ENCODE measurements around the gene DCTN1. TPM values are rescaled to one million over a fixed set of nuclear protein-coding genes. Genes with fewer than 3 reads are reported as not detected.

DCTN1 gene
- total RNA-seq, 2 donors from 2014 or later, result 68.9 to 71.4 TPM

GRCh38 chr2:74325815-74326214, 54.3 kb downstream of the DCTN1 start:
- Mint-ChIP-seq H3K4me1 (ENCODE audit: low read depth) (no peaks in the 10 kb centered on the region), H3K9me3 (no peaks in the 10 kb centered on the region), H3K27me3 (ENCODE audit: low read depth) (no peaks in the 10 kb centered on the region), H3K27ac (no peak overlapping the region), H3K4me3 (no peak overlapping the region), H3K36me3 (ENCODE audit: insufficient read depth in 2 of 2) (no peaks in the 10 kb centered on the region)
- DNase-seq, result no peak
- no peak for ATAC-seq (replicated peaks in 1 of 2)

- H3K4me3 Mint-ChIP-seq, result no peak overlapping the region
- no peaks in the 10 kb centered on the region for H3K4me1 Mint-ChIP-seq (ENCODE audit: low read depth)
- DNase-seq, result no peak
- H3K27me3 Mint-ChIP-seq (ENCODE audit: low read depth), result no peaks in the 10 kb centered on the region
- H3K27ac Mint-ChIP-seq, result no peak overlapping the region
- H3K9me3 Mint-ChIP-seq, result no peaks in the 10 kb centered on the region
- H3K36me3 Mint-ChIP-seq (ENCODE audit: insufficient read depth in 2 of 2), result no peaks in the 10 kb centered on the region
- no peak for ATAC-seq (replicated peaks in 1 of 2)
Observed at GRCh38 chr2:74321737-74322136, 58.4 kb downstream of the DCTN1 start.

GRCh38 chr2:74317701-74318100, 62.4 kb downstream of the DCTN1 start:
- H3K4me3 Mint-ChIP-seq, result no peak overlapping the region
- no peak overlapping the region for H3K27ac Mint-ChIP-seq
- no peaks in the 10 kb centered on the region for H3K36me3 Mint-ChIP-seq (ENCODE audit: insufficient read depth in 2 of 2)
- DNase-seq (no peak), ATAC-seq (replicated peaks in 1 of 2) (no peak)
- H3K9me3 Mint-ChIP-seq, result no peaks in the 10 kb centered on the region
- H3K27me3 Mint-ChIP-seq (ENCODE audit: low read depth), result no peaks in the 10 kb centered on the region
- H3K4me1 Mint-ChIP-seq (ENCODE audit: low read depth), result no peaks in the 10 kb centered on the region

- no peak overlapping the region for H3K27ac Mint-ChIP-seq
- H3K36me3 Mint-ChIP-seq (ENCODE audit: insufficient read depth in 2 of 2), result no peaks in the 10 kb centered on the region
- no peaks in the 10 kb centered on the region for H3K27me3 Mint-ChIP-seq (ENCODE audit: low read depth)
- no peaks in the 10 kb centered on the region for H3K9me3 Mint-ChIP-seq
- no peak overlapping the region for H3K4me3 Mint-ChIP-seq
- H3K4me1 Mint-ChIP-seq (ENCODE audit: low read depth), result no peaks in the 10 kb centered on the region
- DNase-seq, result no peak
- no peak for ATAC-seq (replicated peaks in 1 of 2)
Observed at GRCh38 chr2:74316627-74317295, 63.4 kb downstream of the DCTN1 start.

- H3K27me3 Mint-ChIP-seq (ENCODE audit: low read depth), result no peaks in the 10 kb centered on the region
- no peak overlapping the region for H3K4me3 Mint-ChIP-seq
- no peaks in the 10 kb centered on the region for H3K9me3 Mint-ChIP-seq
- no peak overlapping the region for H3K27ac Mint-ChIP-seq
- no peaks in the 10 kb centered on the region for H3K4me1 Mint-ChIP-seq (ENCODE audit: low read depth)
- no peaks in the 10 kb centered on the region for H3K36me3 Mint-ChIP-seq (ENCODE audit: insufficient read depth in 2 of 2)
- DNase-seq (no peak), ATAC-seq (replicated peaks in 1 of 2) (no peak)
Observed at GRCh38 chr2:74314107-74314506, 66.0 kb downstream of the DCTN1 start.

GRCh38 chr2:74313497-74313896, 66.6 kb downstream of the DCTN1 start:
- H3K27ac Mint-ChIP-seq, result no peak overlapping the region
- DNase-seq, result no peak
- H3K36me3 Mint-ChIP-seq (ENCODE audit: insufficient read depth in 2 of 2), result no peaks in the 10 kb centered on the region
- no peaks in the 10 kb centered on the region for H3K27me3 Mint-ChIP-seq (ENCODE audit: low read depth)
- H3K9me3 Mint-ChIP-seq, result no peaks in the 10 kb centered on the region
- no peaks in the 10 kb centered on the region for H3K4me1 Mint-ChIP-seq (ENCODE audit: low read depth)
- no peak overlapping the region for H3K4me3 Mint-ChIP-seq
- no peak for ATAC-seq (replicated peaks in 1 of 2)

- Mint-ChIP-seq H3K9me3 (no peaks in the 10 kb centered on the region), H3K27ac (no peak overlapping the region), H3K27me3 (ENCODE audit: low read depth) (no peaks in the 10 kb centered on the region), H3K4me3 (no peak overlapping the region), H3K4me1 (ENCODE audit: low read depth) (no peaks in the 10 kb centered on the region), H3K36me3 (ENCODE audit: insufficient read depth in 2 of 2) (no peaks in the 10 kb centered on the region)
- ATAC-seq (replicated peaks in 1 of 2) (no peak), DNase-seq (no peak)
Observed at GRCh38 chr2:74312913-74313312, 67.2 kb downstream of the DCTN1 start.

Other genes with a start within 250 kb of the DCTN1 start
- gene BOLA3, start 232.4 kb downstream of the DCTN1 start, total RNA-seq, result 10 to 100 TPM; 41.1 to 42.5 TPM
- gene MOB1A, start 201.4 kb downstream of the DCTN1 start, total RNA-seq, result 100 to 1,000 TPM; 121 to 135 TPM
- gene MTHFD2, start 181.7 kb downstream of the DCTN1 start, total RNA-seq, result 100 to 1,000 TPM; 518 to 624 TPM
- 1 to 10 TPM; 4.4 to 6.5 TPM for gene SLC4A5, start 36.9 kb downstream of the DCTN1 start, total RNA-seq
- gene C2orf81, start 41.3 kb upstream of the DCTN1 start, total RNA-seq, result 1 to 10 TPM; 3.7 to 4.9 TPM
- gene WDR54, start 41.4 kb upstream of the DCTN1 start, total RNA-seq, result 10 to 100 TPM; 67.6 to 67.9 TPM
- gene RTKN, start 61.6 kb upstream of the DCTN1 start, total RNA-seq, result 1 to 10 TPM; 3.1 to 4.8 TPM
- gene INO80B, start 74.8 kb upstream of the DCTN1 start, total RNA-seq, result 10 to 100 TPM; 39.2 to 44.1 TPM
- 10 to 100 TPM; 65.0 to 87.7 TPM for gene WBP1, start 78.1 kb upstream of the DCTN1 start, total RNA-seq
- 10 to 100 TPM; 64.7 to 65.1 TPM for gene MOGS, start 85.1 kb upstream of the DCTN1 start, total RNA-seq
- gene MRPL53, start 92.4 kb upstream of the DCTN1 start, total RNA-seq, result 10 to 100 TPM; 65.7 to 80.7 TPM
- 1 to 10 TPM; 9.0 to 9.5 TPM for gene CCDC142, start 102.7 kb upstream of the DCTN1 start, total RNA-seq
- gene TTC31, start 102.8 kb upstream of the DCTN1 start, total RNA-seq, result 10 to 100 TPM; 41.8 to 43.9 TPM
- gene LBX2, start 119.3 kb upstream of the DCTN1 start, total RNA-seq, result 1 to 10 TPM; 1.2 TPM
- gene PCGF1, start 127.4 kb upstream of the DCTN1 start, total RNA-seq, result 10 to 100 TPM; 46.9 to 63.1 TPM
- gene TLX2, start 134.1 kb upstream of the DCTN1 start, total RNA-seq, result 1 to 10 TPM; 1.4 to 2.4 TPM
- 1 to 10 TPM; 1.5 to 1.9 TPM for gene DQX1, start 145.9 kb upstream of the DCTN1 start, total RNA-seq
- gene AUP1, start 149.4 kb upstream of the DCTN1 start, total RNA-seq, result 100 to 1,000 TPM; 128 to 136 TPM
- gene HTRA2, start 149.6 kb upstream of the DCTN1 start, total RNA-seq, result 10 to 100 TPM; 74.3 to 84.9 TPM
- 1 to 10 TPM; 3.1 to 3.6 TPM for gene LOXL3, start 173.6 kb upstream of the DCTN1 start, total RNA-seq
- 10 to 100 TPM; 20.6 to 25.6 TPM for gene DOK1, start 174.4 kb upstream of the DCTN1 start, total RNA-seq

All from activated T-cell treated with anti-CD3 and anti-CD28 coated beads, Interleukin-2, amount 50 U/mL, for 72 hours (primary cell).